ENCODE data around the gene PTPRJ.
"Not testable (repeated sequence)": the region's sequence is repeated elsewhere in the genome, so short reads cannot be mapped to it uniquely, and the experiment has no call there.

PTPRJ gene

DNA sequence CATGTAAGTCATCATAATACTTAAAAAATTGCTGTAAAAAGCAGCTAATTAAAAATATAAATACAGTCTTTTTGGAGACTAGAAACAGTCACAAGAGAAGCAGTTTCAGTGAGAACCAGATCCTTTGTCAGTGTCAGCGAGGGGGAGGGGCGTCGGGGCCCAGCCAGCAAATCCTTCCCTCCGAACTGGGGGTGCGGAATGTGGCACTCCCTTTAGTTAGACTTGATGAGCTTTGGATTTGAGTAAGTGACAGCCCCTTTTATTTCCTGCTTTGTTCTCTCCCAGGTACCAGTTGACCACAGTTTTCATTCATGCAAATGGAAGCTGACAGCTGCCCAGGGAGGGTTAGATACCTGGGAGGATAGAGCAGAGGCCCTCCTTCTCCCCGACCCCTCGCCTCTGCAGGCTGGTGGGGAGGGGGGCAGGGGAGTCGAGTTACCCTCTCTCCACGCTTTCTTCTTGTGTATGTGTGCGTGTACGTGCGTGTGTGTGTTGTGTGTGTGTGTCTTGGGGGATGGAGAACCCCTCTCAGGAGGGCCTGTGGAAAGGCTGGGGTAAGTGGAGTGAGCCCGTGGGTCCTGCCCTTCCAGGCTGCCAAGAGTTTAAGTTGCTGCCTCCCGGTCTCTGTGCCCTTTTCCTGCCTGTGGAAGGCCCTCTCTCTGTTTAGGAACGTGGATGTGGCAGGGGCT, 38.3 kb downstream of the PTPRJ start:
- no peak for DNase-seq (ENCODE audit: low read depth)

DNA sequence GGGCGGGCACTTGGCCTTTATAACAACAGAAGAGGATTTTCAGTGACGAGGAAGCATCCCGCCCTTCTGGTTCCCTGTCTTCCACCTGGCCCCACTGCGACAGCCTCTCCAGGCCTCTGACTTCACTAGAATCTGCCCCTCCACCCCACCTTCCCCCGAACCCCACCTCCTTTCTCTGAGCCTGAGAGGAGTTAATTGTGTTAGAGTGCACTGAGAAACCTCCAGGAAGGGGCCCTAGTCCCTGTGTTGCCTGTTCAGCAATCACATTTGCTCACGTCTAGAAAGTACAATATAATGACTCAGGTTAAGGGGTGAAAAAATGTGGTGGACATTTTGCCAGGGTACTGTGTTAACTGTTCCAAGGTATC, 38.8 kb downstream of the PTPRJ start:
- no peak for DNase-seq (ENCODE audit: low read depth)

DNA sequence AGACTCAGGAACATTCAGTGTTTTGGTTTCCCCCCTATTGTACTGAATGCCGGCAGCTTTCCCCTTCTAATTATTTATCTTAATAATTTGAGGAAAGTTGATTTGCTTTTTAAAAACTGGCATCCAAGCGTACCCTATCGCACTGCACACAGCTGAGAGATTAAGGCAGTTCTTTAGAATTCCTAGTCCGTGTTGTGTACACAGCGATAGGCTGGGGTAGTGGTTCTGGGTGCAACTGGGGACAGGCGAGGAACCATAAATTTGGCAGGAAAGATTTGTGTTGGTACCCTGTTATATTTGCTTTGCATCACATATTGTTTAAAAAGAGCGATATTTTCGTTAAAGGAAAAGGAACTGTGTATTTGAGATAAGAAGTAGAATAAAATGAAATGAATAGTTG, 39.2 kb downstream of the PTPRJ start:
- no peak for DNase-seq (ENCODE audit: low read depth)

DNA sequence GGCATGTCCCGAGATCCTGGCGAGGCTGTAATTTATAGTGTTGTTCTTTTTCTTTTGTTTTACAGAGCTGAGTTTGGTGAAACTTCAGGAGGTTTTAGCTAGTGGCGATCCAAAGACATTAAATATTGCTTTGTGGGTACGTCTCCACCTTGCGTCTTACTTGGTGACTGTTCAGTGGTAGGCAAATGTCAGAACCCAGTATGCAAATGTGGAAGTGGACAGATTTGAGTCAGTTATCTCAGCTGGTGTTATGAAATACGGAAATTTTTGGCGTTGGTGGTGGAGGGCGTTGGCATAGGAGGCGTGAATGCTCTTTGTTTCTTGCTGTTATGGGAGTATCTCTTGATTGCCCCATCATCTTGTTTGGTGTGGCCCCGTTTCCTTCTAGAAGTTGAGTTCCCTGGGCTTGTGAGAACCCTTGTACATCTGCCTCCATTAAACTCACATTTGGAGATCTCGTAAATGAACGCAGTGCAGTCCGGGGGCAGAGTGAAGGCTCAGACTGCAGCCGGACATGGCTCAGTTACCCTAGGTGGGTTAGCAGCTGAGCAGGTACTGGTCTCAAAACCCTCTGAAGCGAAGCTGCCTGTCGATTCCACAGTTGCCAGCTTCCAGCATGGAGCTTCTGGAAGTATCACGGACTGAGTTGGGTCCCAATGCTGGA, 39.9 kb downstream of the PTPRJ start:
- DNase-seq (ENCODE audit: low read depth): no peak

DNA sequence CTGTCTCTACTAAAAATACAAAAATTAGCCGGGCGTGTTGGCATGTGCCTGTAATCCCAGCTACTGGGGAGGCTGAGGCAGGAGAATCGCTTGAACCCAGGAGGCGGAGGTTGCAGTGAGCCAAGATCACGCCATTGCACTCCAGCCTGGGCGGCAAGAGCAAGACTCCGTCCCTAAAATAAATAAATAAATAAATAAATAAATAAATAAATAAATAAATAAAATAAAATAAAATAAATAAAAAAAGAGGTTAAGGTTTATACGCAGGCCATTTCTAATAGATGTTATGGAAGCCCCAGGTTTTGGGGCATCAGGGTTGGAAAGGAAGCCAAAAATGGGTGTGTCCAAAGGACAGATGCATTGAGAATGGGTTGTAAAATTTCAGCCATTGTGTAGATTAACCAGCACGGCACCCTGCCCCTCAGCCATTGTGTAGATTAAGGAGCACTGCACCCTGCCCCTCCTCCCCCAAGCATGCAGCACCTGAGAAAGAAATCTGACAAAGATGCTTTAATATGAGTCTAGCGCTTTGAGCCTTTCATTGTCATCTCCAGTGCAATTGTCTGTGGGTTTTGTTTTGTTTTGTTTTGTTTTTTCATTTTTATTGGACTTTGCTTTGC, 41.0 kb downstream of the PTPRJ start:
- not testable (repeated sequence) for DNase-seq (ENCODE audit: low read depth)

DNA sequence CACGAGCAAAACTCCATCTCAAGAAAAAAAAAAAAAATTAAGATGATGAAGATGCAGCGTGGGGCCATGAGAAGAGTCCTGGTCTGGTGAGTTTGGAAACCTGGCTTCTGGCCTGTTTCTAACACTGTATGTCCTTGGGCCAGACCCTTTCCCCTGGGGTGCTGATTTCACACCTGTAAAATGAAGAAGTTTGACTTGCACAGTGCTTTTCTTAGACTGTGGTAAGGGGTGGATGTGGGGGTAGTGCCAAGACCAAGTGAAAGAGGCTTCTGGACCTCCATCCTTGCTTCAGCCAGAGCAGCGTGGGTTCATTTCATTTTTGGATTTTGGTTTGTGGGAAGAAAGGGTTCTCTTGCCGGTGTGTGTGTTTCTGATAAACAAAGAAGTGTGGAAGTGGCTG, 42.1 kb downstream of the PTPRJ start:
- no peak for DNase-seq (ENCODE audit: low read depth)

DNA sequence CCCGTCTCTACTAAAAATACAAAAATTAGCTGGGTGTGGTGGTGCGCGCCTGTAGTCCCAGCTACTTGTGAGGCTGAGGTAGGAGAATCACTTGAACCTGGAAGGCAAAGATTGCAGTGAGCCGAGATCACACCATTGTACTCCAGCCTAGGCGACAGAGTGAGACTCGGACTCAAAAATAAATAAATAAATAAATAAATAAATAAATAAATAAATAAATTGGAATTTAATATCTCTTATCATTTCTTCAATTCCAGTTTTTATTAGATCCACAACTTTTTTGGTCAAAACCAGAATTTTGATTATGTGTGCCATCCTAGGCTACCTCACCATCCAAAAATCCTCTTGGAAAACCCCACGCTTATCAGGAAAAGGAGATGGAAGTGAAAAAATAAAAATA, 43.2 kb downstream of the PTPRJ start:
- DNase-seq (ENCODE audit: low read depth): not testable (repeated sequence)

DNA sequence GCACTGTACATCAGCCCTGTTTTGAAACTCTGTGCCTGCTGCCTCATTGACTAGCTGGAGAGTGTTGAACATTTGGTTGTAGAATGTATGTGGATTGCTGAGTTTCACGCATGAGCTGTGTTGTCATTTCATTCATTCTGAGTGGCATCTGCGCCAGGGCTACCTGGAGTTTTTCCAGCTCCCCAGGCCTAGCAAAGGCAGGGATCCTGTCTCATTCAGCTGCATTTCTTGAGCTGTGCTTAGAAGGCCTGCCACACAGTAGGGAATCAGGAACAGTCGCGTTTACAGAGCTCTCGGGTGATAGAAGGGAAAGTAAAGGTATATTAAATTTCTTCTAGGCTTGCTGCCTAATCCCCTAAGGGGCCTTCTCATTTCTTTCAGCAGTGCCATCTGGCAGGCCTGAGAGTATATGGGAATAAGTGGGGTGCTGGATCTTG, 44.3 kb downstream of the PTPRJ start:
- DNase-seq (ENCODE audit: low read depth): no peak

DNA sequence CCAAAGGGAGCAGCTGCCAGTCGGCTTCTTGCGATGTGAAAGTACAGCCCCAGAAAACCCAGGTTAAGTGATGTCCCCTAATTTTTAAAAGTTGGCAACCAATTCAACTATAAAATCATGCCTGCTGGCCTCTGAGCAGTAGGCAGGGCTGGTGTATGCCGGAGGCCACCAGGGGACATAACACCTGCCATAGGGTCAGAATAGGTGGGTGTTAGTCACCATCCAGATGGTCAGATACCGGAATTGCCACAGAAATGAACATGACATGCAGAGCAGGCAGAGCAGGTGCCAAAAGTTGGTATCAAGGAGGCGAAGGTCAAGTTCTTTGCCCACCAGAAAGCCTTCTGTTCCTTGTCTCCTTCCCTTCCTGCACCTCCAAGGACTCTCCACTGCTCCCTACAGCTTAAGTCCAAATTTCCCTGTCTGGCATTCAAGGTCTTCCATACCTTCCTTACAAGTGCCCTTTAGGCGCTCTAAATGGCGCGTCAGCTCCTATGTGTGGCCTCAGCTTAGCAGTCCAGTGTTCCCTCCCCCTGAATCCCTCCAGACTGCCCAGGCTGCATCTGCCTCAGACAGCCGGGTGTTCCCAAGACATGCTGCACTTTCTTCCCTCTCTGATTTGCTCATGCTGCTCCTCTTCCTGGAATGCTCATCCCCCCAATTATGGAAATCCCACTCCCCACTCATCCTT, 45.1 kb downstream of the PTPRJ start:
- DNase-seq (ENCODE audit: low read depth): no peak

DNA sequence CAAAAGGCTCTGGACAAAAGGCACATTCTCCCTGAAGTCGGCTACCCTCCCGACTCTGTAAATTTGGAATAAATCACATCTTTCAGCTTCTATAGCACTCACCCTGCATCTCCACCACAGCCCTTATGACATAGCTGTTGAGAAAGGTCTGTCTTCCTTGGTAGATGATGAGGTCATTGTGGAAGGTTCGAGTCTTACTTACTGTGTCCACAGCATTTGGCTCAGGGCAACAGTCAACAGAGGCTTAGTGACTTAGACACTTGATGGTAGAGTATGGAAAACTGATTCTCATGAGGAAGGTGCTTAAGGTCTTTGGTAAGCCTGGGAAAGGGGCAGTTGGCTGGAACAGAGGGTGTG, 45.6 kb downstream of the PTPRJ start:
- no peak for DNase-seq (ENCODE audit: low read depth)

DNA sequence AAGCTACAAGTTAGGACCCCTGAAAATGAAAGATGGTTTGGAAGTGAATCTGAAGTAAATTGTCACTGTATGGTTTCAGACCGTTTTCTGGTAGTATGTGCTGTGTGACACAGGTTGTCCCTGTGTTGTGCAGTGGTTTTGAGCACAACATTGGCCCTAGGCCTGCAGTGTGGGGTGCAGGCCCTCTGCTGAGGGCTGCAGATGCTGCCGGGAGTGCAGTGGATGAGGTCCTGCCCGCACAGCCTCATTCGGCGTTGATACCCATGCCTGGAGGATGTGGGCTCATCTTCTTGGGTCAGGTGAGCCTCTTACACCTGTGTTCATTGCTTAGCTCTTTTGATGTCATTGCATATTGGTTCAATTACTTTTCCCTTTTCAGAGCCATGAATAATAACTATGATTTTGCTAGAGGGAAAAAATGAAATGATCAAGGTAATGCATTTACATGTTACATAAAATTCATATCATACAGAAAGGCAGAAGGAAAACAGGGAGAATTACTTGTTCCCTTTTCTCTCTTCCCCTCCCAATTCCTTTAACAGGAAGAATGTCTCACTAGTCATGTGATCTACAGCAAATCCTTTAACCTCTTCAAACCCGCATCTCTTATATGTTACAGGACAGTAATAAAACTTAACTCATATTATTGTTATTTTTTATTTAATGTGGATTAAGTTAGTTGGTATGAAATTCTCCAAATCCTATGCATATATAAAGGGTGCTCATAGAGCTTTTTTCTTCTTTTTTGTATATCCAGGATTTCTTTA, 48.7 kb downstream of the PTPRJ start:
- no peak for DNase-seq (ENCODE audit: low read depth)

DNA sequence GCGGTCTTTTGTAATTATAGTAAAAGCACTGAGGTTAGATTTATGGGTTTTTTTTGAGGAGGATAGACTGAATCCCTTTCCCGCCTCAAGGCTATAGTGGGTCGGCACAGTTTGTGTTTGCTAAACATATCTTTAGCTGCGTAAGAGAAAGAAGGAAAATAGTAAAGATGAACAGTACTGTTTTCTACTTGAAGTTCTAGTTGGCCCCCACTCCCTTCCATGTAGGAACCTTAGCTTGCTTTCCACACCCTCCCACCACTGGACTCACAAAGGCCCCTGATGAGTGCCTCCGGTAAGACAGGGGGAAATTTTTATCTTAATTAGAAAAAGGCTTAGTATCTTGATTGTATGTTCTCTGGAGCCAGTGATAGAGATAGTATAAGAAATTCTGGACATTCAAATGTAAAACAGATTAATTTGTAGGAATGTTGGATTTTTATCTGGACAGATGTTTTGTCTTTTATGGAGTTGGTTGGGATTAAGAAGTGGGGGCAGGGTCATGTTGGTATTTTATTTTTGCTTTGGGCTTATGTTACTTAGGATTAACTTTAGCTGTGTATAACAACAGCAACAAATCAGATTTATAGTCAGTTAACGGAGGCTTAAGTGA, 49.4 kb downstream of the PTPRJ start:
- DNase-seq (ENCODE audit: low read depth): no peak

DNA sequence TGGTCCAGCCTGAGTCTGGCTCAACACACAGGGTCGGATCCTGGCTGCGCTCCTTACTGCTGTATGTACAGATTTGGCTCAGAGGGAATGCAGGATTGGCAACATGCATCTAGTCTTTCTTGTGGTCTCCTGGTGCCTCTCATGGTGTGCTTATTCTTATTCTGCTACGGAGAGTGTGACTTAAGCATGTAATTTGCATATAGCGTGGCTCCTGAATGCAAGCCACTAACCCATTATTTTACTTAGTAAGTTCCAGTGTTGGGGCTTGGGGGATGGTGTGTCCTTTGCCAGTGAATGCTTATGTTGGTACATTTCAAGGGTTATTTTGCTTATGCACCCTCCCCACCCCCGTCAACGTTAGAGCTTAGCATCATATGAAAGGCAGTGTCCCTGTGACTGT, 51.2 kb downstream of the PTPRJ start:
- DNase-seq (ENCODE audit: low read depth): no peak

DNA sequence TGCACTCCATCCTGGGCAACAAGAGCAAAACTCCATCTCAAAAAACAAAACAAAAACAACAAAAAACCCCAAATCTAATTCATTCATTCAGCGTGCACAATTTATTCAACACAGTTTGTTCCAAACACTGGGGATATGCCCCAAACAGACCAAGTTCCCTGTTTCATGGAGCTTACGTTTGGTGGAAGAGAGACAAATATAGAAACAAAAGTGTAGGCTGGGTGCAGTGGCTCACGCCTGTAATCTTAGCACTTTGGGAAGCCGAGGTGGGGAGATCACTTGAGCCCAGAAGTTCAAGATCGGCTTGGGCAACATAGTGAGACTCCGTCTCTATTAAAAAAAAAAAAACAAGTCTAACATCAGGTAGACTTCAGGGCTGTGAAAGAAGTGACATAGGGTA, 52.4 kb downstream of the PTPRJ start:
- DNase-seq (ENCODE audit: low read depth): no peak

DNA sequence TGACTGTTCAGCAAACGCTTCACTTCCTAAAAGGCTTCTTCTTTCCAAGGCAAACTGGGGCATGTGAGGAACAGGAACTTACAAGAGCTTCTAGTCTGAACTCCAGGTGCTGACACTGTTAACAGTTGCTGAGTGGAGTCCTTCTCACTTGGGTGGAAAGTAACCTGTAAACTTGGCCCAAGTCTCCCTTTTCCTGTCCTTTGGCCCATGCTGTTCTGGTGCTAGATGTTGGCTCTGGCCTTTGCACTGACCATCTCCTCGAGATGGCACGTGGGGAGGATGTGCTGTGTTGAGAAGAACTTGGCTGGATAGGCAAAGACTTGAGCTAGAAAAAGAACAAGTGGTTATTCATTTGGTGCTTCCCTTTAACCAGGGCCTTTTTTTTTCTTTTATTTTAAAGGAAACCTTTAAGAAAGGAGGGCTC, 53.6 kb downstream of the PTPRJ start:
- no peak for DNase-seq (ENCODE audit: low read depth)

DNA sequence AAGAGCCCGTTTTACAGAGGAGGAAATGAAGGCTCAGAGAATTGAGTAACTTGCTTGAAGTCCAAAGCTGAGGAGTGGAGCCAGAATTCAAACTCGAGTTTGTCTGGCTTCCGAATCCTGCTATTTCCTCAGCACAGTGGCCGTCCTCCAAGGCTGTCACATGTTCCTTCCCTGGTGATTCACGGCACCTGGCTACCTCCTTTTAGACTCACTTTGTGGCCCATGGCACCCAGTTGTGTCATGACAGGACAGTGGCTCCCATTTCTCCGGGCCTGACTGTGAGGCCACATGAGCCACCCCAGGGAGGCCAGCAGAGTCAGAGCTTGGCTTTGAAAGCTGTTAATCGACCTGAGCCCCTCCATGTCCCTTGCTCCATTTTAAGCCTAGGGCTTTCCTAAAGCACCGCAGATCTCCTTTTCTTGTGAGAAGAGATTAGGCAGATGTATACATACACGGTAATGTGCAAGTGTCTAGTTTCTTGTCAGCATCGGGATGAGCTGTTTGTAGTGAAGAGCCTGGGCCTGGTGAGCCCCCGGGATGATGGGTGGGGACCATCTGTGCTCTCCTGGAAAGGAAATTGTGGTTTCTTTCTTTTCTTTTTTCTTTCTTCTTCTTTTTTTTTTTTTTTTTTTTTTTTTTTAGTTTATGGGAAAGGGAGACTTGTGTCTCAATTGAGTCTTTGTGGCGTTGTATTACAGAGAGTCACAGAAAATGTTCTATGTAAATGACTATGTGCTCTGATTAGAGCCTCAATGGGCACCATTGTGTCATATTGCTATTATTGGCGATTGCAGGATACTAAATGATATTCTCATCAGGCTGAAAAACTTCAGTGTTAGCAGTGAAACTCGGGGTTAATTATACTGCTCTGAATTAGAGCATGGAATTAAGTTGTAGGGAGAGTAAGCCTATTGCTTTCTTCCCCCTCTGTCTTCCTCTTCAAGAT, 54.8 kb downstream of the PTPRJ start:
- DNase-seq (ENCODE audit: low read depth): no peak

DNA sequence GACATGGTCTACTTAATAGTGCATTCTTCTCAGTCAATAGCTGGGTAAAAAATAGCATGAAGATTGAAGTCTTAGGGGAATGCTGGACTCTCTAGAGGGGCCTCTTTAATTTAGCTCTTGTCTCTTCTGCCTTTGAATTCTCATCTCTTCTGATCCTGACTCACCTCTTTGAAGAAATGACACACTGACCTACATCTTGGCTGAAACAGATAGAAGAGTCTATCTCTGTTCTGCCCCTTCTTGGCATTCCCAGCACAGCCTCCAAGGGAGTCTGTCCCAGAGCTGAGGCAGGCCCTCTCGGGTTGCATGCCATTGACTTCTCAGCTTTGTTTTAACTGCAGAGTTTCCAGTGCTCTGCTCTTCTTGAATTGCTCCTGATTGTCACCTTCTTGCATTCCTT, 55.7 kb downstream of the PTPRJ start:
- no peak for DNase-seq (ENCODE audit: low read depth)

DNA sequence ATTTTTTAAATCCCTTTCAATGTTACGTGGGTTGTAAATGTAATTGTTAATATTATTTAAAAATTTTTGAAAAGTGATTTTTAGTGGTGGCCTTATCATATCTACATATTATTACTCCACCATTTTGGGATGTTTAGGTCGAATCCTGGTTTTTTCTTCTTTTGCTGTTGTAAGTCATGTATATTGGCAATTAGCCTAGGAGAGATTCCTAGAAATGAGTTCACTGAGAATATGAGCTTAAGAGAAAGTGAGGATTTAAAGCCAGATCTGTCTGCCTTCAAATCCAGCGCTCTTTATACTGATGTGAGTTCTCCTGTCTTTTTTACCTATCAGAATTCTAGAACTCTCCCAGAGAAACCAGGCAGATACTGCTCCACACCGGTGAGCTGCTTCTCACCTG, 56.1 kb downstream of the PTPRJ start:
- DNase-seq (ENCODE audit: low read depth): no peak

DNA sequence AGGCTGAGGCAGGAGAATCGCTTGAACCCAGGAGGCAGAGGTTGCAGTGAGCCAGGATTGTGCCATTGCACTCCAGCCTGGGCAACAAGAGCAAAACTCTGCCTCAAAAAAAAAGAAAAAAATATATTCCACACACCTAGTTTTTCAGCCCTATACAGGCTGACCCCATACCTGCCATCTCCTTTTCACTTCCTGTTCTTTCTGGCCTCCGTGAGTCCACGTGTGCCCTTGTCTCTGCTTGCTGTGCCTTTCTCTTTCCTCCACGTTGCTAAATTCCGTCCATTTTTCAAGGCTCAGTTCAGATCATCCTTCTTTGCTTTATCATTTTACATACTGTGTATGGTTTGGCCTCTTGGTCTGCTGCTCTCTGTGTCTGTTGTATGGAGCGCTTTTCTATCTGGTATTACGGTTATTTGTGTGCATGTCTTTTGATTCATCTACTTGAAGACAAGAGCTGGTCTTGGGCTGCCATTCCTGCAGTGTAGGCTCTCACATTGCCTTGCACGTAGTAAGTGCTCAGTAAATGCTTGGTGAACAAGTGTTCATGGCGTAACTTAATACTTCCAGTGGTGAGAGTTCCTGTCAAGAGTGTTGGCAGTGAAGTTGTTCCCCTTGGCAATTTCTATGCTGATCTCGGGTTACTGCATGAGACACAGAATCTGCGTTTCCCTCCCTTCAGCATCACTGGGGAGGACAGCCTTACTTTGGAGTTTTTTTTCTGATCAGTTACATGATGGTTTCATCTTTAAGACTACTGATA, 57.5 kb downstream of the PTPRJ start:
- DNase-seq (ENCODE audit: low read depth): no peak

DNA sequence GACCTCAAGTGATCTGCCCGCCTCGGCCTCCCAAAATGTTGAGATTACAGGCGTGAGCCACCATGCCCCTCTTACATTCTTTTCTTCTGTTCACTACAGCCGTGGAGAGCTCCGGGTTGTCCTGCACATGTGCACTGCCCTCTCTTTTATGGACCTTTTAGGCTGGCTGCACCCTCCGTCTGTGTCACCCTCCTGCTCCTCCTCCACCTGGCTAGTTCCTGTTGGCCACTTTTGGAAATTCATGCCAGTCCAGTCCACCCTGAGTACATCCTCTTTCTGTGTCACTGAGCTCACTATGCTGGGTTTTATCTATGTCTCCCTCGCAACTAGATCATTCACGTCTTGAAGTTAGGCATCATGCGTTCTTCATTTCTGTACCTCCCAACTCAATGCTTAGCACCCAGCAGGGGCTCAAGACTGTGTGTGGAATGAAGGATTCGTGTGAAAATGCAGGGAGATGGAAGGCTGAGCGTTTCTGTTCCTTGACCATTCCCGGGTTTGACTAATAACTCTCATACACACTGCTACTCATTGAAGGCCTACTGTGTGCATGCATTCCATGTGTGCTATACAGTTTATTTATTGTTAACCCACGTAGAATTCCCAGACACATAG, 60.6 kb downstream of the PTPRJ start:
- DNase-seq (ENCODE audit: low read depth): no peak
